GM23338 (cell line): ENCODE measurements around the gene PPM1E. TPM values are rescaled to one million over a fixed set of nuclear protein-coding genes. Genes with fewer than 3 reads are reported as not detected.
A peak's percentile ranks its signal among the peaks of the same experiment; 100 is the strongest.

Experiments
- ATAC-seq: fragments of 200-7000 bp; cut with Tn5 transposase; 3 replicates; pipeline ENCODE4 v1.9.1; 2020
- DNase-seq: peaks from one replicate; pipeline ENCODE4 v3.0.0-alpha.2; 2015; ENCODE audit warnings: low spot score
- H2AFZ ChIP-seq: fragments of 200-600 bp; sonication (generic); 2 replicates; pipeline ENCODE4 v1.8.0; 2016; ENCODE audit warnings: antibody characterized with exemption, mild to moderate bottlenecking, moderate library complexity
- H3F3A ChIP-seq: fragments of 200-600 bp; sonication (generic); replicated peaks from 2 replicates; pipeline ENCODE4 v1.8.0; 2017; ENCODE audit warnings: antibody characterized with exemption, mixed run types, low read depth
- H3K27ac ChIP-seq: fragments of 200-600 bp; sonication (generic); 2 replicates; pipeline ENCODE4 v1.6.1; 2016; ENCODE audit warnings: low read depth
- H3K27me3 ChIP-seq: fragments of 200-600 bp; sonication (generic); 2 replicates; pipeline ENCODE4 v1.8.0; 2016; ENCODE audit warnings: mild to moderate bottlenecking, mixed run types, moderate library complexity; ENCODE audit not compliant: insufficient read depth
- H3K36me3 ChIP-seq: fragments of 200-600 bp; sonication (generic); 2 replicates; pipeline ENCODE4 v1.8.0; 2016; ENCODE audit warnings: mild to moderate bottlenecking; ENCODE audit not compliant: insufficient read depth
- H3K4me1 ChIP-seq: fragments of 200-600 bp; sonication (generic); 2 replicates; pipeline ENCODE4 v1.8.0; 2016; ENCODE audit warnings: mild to moderate bottlenecking, moderate library complexity; ENCODE audit not compliant: insufficient read depth
- H3K4me2 ChIP-seq: fragments of 200-600 bp; sonication (generic); 2 replicates; pipeline ENCODE4 v1.7.1; 2017; ENCODE audit warnings: mixed run types
- H3K4me3 ChIP-seq: fragments of 200-600 bp; sonication (generic); 2 replicates; pipeline ENCODE4 v1.6.1; 2016; ENCODE audit warnings: mixed run types
- H3K79me2 ChIP-seq: fragments of 200-600 bp; sonication (generic); replicated peaks from 2 replicates; pipeline ENCODE4 v1.8.0; 2017; ENCODE audit warnings: mild to moderate bottlenecking; ENCODE audit not compliant: insufficient read depth
- H3K9me2 ChIP-seq: fragments of 200-600 bp; sonication (generic); 2 replicates; pipeline ENCODE4 v1.8.0; 2017; ENCODE audit not compliant: insufficient read depth
- H4K20me1 ChIP-seq: fragments of 200-600 bp; sonication (generic); replicated peaks from 2 replicates; pipeline ENCODE4 v1.8.0; 2017; ENCODE audit warnings: mild to moderate bottlenecking; ENCODE audit not compliant: insufficient read depth
- H3K27ac Mint-ChIP-seq: 2 replicates; pipeline ENCODE4 v1.8.0; 2020; ENCODE audit warnings: inconsistent platforms, mild to moderate bottlenecking, moderate library complexity, mixed read lengths
- H3K27me3 Mint-ChIP-seq: 3 replicates; pipeline ENCODE4 v1.8.0; 2022; ENCODE audit warnings: low read depth, mild to moderate bottlenecking, moderate library complexity, mixed read lengths, inconsistent platforms; ENCODE audit not compliant: insufficient read depth, poor library complexity
- H3K36me3 Mint-ChIP-seq: 3 replicates; pipeline ENCODE4 v1.8.0; 2021; ENCODE audit warnings: low read depth, mild to moderate bottlenecking, inconsistent platforms, moderate library complexity, mixed read lengths
- H3K4me1 Mint-ChIP-seq: 3 replicates; pipeline ENCODE4 v1.8.0; 2020; ENCODE audit warnings: mild to moderate bottlenecking, inconsistent platforms, mixed read lengths
- H3K4me3 Mint-ChIP-seq: 3 replicates; pipeline ENCODE4 v1.8.0; 2021; ENCODE audit warnings: moderate library complexity, mild to moderate bottlenecking, inconsistent platforms, mixed read lengths
- H3K9me3 Mint-ChIP-seq: 3 replicates; pipeline ENCODE4 v1.8.0; 2020; ENCODE audit warnings: moderate library complexity, mild to moderate bottlenecking, inconsistent platforms, mixed read lengths
- CREB1 ChIP-seq: fragments of 250-450 bp; sonication (Bioruptor Pico); IDR thresholded peaks from 2 replicates; pipeline ENCODE4 v1.5.0; 2020; ENCODE audit warnings: low read depth, mild to moderate bottlenecking, moderate library complexity
- EZH2 ChIP-seq: fragments of 200-600 bp; sonication (generic); IDR thresholded peaks from one replicate; pipeline ENCODE4 v1.8.0; 2017; ENCODE audit warnings: antibody characterized with exemption, mild to moderate bottlenecking, low read depth; ENCODE audit not compliant: unreplicated experiment
- EZH2phosphoT487 ChIP-seq: fragments of 200-600 bp; sonication (generic); IDR thresholded peaks from one replicate; pipeline ENCODE4 v1.8.1; 2018; ENCODE audit warnings: antibody characterized with exemption; ENCODE audit not compliant: unreplicated experiment
- JUNB ChIP-seq: IDR thresholded peaks from one replicate; pipeline ENCODE4 v1.6.1; 2016; ENCODE audit warnings: antibody characterized with exemption; ENCODE audit not compliant: unreplicated experiment
- NANOG ChIP-seq: IDR thresholded peaks from 2 replicates; pipeline ENCODE4 v1.6.1; 2016; ENCODE audit warnings: antibody characterized with exemption, borderline replicate concordance
- POLR2AphosphoS5 ChIP-seq: IDR thresholded peaks from 2 replicates; pipeline ENCODE4 v1.6.1; 2016; ENCODE audit warnings: antibody characterized with exemption, low read depth
- STAT1 ChIP-seq: IDR thresholded peaks from one replicate; pipeline ENCODE4 v1.6.1; 2016; ENCODE audit warnings: antibody characterized with exemption; ENCODE audit not compliant: unreplicated experiment
- ZNF114 ChIP-seq: fragments of 250-450 bp; sonication (Bioruptor Pico); IDR thresholded peaks from 2 replicates; pipeline ENCODE4 v1.5.0; 2020; ENCODE audit warnings: mild to moderate bottlenecking, moderate library complexity
- ZNF331 ChIP-seq: fragments of 250-450 bp; sonication (Bioruptor Pico); IDR thresholded peaks from 2 replicates; pipeline ENCODE4 v1.5.0; 2020; ENCODE audit warnings: low read depth, mild to moderate bottlenecking, moderate library complexity
- polyA plus RNA-seq: library from polyadenylated mRNA; unstranded; fragments of >200 nt; fragmentation: Nextera tagmentation; extraction: Ambion mirVana; gene quantifications from 2 replicates; pipeline ENCODE4 v1.2.1, GENCODE V29; 2016
- total RNA-seq: library from RNA; depleted of rRNA; stranded (reverse); fragments of >200 nt; shearing (Covaris generic); gene quantifications from 2 replicates; pipeline ENCODE4 v1.2.3, GENCODE V29; 2014
- TF ChIP-seq, protein P1 (sequence below): IDR thresholded peaks from 2 replicates; pipeline ENCODE4 v1.6.1; 2016; ENCODE audit warnings: antibody characterized with exemption
- TF ChIP-seq, protein P2 (sequence below): IDR thresholded peaks from one replicate; pipeline ENCODE4 v1.6.1; 2018; ENCODE audit warnings: antibody characterized with exemption; ENCODE audit not compliant: unreplicated experiment
- TF ChIP-seq, protein P3 (sequence below): fragments of 250-450 bp; sonication (Bioruptor Pico); IDR thresholded peaks from 2 replicates; pipeline ENCODE4 v1.5.0; 2020; ENCODE audit warnings: mild to moderate bottlenecking, moderate library complexity
- TF ChIP-seq, protein P4 (sequence below), 2 experiments: fragments of 200-600 bp in 1 of 2; sonication (generic) in 1 of 2; conservative IDR thresholded peaks; 2 replicates each; pipeline versions ENCODE4 v1.5.1 to v1.6.1; 2016 to 2017; ENCODE audit warnings: antibody characterized with exemption in 2 of 2, low read depth in 2 of 2, mild to moderate bottlenecking in 2 of 2, moderate library complexity in 1 of 2

PPM1E gene
- total and polyA plus RNA-seq, 2 experiments from 2014 or later: 2.1 to 13.8 TPM

DNA sequence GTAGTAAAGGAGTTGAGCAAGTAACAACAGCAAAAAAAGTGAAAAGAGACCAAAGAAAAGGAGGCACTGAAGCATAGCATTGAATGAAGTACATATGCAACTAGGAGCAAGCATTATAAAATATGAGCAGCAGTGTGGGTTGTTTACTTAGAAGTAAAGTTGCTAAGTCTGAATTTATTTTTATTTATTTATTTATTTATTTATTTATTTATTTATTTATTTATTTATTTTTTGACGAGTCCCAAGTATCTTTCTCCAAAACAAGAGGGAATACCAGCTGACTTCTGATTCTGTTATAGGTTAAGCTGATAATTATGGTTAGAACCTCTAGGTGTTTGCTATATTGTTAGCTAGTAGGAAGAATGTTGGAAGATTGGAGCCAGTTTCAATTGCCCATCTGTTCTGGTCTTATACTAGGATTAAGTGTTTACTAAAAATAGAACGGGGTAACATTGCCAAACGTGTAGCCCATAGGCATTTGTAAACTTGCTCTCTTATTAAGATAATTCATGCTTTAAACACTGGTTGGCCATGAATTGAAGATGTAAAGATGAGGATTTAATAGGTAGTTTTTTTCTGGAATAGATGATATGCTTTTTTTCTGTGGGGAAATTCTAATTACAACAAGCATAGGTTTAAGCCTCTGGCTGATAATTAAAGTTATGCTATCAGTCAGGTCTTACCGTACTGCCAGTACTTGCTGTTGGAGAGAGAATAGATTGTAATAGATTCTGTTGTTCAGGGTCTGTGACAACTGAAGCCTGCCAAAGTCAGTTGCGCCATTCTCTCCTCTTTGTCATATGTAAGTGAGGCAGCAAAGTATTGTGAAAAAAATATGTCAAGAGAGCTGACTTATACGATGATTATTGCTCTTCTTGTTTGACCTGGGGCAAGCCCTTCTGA lies 66.7 kb downstream of the PPM1E start:
- Mint-ChIP-seq H3K27ac (no peak overlapping the region), H3K36me3 (no peaks in the 10 kb centered on the region)

More for the DNA sequence above, 66.7 kb downstream of the PPM1E start:
- H2AFZ ChIP-seq: no peak overlapping the region
- H3F3A ChIP-seq: no peaks in the 10 kb centered on the region
- ATAC-seq (no peak), DNase-seq (no peak)
- no peaks in the 10 kb centered on the region for H3K4me1 ChIP-seq
- no peak for TF ChIP-seq JUNB
- TF ChIP-seq NANOG: no peak
- no peak for TF ChIP-seq EZH2phosphoT487
- TF ChIP-seq CREB1 (CRISPR knock-in tag): no peak
- TF ChIP-seq, protein P1, sequence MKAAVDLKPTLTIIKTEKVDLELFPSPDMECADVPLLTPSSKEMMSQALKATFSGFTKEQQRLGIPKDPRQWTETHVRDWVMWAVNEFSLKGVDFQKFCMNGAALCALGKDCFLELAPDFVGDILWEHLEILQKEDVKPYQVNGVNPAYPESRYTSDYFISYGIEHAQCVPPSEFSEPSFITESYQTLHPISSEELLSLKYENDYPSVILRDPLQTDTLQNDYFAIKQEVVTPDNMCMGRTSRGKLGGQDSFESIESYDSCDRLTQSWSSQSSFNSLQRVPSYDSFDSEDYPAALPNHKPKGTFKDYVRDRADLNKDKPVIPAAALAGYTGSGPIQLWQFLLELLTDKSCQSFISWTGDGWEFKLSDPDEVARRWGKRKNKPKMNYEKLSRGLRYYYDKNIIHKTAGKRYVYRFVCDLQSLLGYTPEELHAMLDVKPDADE: no peak
- no peak for TF ChIP-seq ZNF331 (CRISPR knock-in tag)
- TF ChIP-seq, protein P2, sequence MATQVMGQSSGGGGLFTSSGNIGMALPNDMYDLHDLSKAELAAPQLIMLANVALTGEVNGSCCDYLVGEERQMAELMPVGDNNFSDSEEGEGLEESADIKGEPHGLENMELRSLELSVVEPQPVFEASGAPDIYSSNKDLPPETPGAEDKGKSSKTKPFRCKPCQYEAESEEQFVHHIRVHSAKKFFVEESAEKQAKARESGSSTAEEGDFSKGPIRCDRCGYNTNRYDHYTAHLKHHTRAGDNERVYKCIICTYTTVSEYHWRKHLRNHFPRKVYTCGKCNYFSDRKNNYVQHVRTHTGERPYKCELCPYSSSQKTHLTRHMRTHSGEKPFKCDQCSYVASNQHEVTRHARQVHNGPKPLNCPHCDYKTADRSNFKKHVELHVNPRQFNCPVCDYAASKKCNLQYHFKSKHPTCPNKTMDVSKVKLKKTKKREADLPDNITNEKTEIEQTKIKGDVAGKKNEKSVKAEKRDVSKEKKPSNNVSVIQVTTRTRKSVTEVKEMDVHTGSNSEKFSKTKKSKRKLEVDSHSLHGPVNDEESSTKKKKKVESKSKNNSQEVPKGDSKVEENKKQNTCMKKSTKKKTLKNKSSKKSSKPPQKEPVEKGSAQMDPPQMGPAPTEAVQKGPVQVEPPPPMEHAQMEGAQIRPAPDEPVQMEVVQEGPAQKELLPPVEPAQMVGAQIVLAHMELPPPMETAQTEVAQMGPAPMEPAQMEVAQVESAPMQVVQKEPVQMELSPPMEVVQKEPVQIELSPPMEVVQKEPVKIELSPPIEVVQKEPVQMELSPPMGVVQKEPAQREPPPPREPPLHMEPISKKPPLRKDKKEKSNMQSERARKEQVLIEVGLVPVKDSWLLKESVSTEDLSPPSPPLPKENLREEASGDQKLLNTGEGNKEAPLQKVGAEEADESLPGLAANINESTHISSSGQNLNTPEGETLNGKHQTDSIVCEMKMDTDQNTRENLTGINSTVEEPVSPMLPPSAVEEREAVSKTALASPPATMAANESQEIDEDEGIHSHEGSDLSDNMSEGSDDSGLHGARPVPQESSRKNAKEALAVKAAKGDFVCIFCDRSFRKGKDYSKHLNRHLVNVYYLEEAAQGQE: no peak
- TF ChIP-seq, protein P3, sequence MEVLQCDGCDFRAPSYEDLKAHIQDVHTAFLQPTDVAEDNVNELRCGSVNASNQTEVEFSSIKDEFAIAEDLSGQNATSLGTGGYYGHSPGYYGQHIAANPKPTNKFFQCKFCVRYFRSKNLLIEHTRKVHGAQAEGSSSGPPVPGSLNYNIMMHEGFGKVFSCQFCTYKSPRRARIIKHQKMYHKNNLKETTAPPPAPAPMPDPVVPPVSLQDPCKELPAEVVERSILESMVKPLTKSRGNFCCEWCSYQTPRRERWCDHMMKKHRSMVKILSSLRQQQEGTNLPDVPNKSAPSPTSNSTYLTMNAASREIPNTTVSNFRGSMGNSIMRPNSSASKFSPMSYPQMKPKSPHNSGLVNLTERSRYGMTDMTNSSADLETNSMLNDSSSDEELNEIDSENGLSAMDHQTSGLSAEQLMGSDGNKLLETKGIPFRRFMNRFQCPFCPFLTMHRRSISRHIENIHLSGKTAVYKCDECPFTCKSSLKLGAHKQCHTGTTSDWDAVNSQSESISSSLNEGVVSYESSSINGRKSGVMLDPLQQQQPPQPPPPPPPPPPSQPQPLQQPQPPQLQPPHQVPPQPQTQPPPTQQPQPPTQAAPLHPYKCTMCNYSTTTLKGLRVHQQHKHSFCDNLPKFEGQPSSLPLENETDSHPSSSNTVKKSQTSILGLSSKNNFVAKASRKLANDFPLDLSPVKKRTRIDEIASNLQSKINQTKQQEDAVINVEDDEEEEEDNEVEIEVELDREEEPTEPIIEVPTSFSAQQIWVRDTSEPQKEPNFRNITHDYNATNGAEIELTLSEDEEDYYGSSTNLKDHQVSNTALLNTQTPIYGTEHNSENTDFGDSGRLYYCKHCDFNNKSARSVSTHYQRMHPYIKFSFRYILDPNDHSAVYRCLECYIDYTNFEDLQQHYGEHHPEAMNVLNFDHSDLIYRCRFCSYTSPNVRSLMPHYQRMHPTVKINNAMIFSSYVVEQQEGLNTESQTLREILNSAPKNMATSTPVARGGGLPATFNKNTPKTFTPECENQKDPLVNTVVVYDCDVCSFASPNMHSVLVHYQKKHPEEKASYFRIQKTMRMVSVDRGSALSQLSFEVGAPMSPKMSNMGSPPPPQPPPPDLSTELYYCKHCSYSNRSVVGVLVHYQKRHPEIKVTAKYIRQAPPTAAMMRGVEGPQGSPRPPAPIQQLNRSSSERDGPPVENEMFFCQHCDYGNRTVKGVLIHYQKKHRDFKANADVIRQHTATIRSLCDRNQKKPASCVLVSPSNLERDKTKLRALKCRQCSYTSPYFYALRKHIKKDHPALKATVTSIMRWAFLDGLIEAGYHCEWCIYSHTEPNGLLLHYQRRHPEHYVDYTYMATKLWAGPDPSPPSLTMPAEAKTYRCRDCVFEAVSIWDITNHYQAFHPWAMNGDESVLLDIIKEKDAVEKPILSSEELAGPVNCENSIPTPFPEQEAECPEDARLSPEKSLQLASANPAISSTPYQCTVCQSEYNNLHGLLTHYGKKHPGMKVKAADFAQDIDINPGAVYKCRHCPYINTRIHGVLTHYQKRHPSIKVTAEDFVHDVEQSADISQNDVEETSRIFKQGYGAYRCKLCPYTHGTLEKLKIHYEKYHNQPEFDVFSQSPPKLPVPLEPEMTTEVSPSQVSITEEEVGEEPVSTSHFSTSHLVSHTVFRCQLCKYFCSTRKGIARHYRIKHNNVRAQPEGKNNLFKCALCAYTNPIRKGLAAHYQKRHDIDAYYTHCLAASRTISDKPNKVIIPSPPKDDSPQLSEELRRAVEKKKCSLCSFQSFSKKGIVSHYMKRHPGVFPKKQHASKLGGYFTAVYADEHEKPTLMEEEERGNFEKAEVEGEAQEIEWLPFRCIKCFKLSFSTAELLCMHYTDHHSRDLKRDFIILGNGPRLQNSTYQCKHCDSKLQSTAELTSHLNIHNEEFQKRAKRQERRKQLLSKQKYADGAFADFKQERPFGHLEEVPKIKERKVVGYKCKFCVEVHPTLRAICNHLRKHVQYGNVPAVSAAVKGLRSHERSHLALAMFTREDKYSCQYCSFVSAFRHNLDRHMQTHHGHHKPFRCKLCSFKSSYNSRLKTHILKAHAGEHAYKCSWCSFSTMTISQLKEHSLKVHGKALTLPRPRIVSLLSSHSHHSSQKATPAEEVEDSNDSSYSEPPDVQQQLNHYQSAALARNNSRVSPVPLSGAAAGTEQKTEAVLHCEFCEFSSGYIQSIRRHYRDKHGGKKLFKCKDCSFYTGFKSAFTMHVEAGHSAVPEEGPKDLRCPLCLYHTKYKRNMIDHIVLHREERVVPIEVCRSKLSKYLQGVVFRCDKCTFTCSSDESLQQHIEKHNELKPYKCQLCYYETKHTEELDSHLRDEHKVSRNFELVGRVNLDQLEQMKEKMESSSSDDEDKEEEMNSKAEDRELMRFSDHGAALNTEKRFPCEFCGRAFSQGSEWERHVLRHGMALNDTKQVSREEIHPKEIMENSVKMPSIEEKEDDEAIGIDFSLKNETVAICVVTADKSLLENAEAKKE (CRISPR knock-in tag): no peak
- no peak for TF ChIP-seq STAT1
- TF ChIP-seq, protein P4, sequence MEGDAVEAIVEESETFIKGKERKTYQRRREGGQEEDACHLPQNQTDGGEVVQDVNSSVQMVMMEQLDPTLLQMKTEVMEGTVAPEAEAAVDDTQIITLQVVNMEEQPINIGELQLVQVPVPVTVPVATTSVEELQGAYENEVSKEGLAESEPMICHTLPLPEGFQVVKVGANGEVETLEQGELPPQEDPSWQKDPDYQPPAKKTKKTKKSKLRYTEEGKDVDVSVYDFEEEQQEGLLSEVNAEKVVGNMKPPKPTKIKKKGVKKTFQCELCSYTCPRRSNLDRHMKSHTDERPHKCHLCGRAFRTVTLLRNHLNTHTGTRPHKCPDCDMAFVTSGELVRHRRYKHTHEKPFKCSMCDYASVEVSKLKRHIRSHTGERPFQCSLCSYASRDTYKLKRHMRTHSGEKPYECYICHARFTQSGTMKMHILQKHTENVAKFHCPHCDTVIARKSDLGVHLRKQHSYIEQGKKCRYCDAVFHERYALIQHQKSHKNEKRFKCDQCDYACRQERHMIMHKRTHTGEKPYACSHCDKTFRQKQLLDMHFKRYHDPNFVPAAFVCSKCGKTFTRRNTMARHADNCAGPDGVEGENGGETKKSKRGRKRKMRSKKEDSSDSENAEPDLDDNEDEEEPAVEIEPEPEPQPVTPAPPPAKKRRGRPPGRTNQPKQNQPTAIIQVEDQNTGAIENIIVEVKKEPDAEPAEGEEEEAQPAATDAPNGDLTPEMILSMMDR (conservative IDR thresholded peaks at IDR 0.05; ENCODE audit: low read depth in 2 of 2): no peak
- TF ChIP-seq ZNF114 (CRISPR knock-in tag): no peak
- TF ChIP-seq POLR2AphosphoS5: no peak
- TF ChIP-seq EZH2: no peak
- H3K9me2 ChIP-seq: no peaks in the 10 kb centered on the region
- H3K79me2 ChIP-seq: no peaks in the 10 kb centered on the region
- no peak overlapping the region for H3K4me2 ChIP-seq
- Mint-ChIP-seq H3K9me3 (no peaks in the 10 kb centered on the region), H3K4me3 (no peak overlapping the region), H3K27me3 (peaks cover 3% of the 10 kb centered on the region), H3K4me1 (no peaks in the 10 kb centered on the region)
- H3K27ac ChIP-seq: 0 out of 2 replicates have a peak overlapping the region, but pooled peaks have one; percentile 28
- H3K4me3 ChIP-seq: no peak overlapping the region
- H3K27me3 ChIP-seq: no peaks in the 10 kb centered on the region
- H3K36me3 ChIP-seq: no peaks in the 10 kb centered on the region
- H4K20me1 ChIP-seq: no peaks in the 10 kb centered on the region; the same call in 1 of the 2 replicates
